SK-N-MC (cell line): ENCODE measurements around the gene ARSG.

Experiments used
- DNase-seq: peaks from one replicate; pipeline ENCODE4 v3.0.0-alpha.2; 2011; ENCODE audit warnings: low read depth, low spot score
- H3K27ac ChIP-seq: fragments of 200-600 bp; sonication (generic); 2 replicates; pipeline ENCODE4 v1.5.1; 2016; ENCODE audit warnings: mixed run types
- H3K36me3 ChIP-seq: fragments of 200-600 bp; sonication (generic); 2 replicates; pipeline ENCODE4 v1.6.1; 2017; ENCODE audit warnings: antibody characterized with exemption, low read length, mixed read lengths; ENCODE audit not compliant: insufficient read depth
- H3K4me3 ChIP-seq: fragments of 200-600 bp; sonication (generic); 2 replicates; pipeline ENCODE4 v1.5.1; 2016
- H3K9ac ChIP-seq: fragments of 200-600 bp; sonication (generic); 2 replicates; pipeline ENCODE4 v1.8.0; 2017; ENCODE audit warnings: mixed run types, mixed read lengths; ENCODE audit not compliant: insufficient read length
- H3K9me3 ChIP-seq: fragments of 200-600 bp; sonication (generic); 2 replicates; pipeline ENCODE4 v1.6.1; 2017; ENCODE audit warnings: low read depth, mild to moderate bottlenecking, antibody characterized with exemption, low read length, moderate library complexity, mixed read lengths
- EZH2 ChIP-seq: fragments of 200-600 bp; sonication (generic); IDR thresholded peaks from one replicate; pipeline ENCODE4 v1.6.1; 2017; ENCODE audit warnings: antibody characterized with exemption
- FOXP2 ChIP-seq: optimal IDR thresholded peaks from 2 replicates; pipeline ENCODE3; 2011; ENCODE audit warnings: mild to moderate bottlenecking, moderate library complexity; ENCODE audit not compliant: insufficient read depth; ENCODE audit errors: extremely low read length, control extremely low read depth
- POLR2AphosphoS5 ChIP-seq: IDR thresholded peaks from 2 replicates; pipeline ENCODE4 v1.6.1; 2012; ENCODE audit warnings: mild to moderate bottlenecking, low read depth, low read length, borderline replicate concordance

The ARSG gene

DNA sequence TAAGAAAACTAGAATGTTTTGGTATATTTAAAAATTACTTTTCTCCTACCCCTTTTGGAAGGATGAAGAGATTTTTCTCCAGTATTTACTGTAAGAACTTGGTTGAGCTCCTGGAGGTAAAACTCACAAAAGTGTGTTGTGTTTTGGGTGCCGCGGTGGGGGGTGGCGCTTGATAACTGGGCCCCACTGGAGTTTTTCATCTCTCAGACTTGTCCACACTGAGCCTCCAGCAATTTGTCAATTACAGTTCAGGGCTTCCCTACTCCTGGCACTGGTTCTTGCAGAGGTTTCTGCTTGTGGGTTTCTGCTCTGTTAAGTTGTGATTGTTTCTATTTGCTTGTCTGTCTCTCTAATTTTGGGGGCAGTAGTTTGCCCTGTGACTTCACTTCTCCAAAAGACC, 126.0 kb downstream of the ARSG start:
- TF ChIP-seq EZH2 (no peak), FOXP2 (no peak), POLR2AphosphoS5 (no peak)
- DNase-seq, result no peak
- no peak overlapping the region for H3K4me3 ChIP-seq

DNA sequence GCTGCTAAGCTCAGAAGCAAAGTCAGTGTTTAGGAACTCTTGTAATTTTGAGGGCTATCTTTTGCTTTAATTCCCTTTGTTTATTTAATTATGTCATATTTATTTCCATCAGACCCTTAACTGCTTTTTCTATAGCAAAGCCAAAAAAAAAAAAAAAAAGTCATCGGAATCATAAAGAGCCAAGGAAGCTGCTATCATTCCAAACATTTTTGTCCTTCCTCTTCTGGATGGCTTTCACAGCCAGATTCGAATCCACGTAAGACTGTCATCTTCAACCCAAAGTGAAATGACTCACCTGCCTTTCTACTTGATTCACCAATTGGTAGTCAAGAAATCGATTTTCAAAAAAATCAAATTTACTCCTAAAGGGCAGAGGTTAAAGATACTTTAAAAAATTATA, 127.6 kb downstream of the ARSG start:
- Histone ChIP-seq H3K9me3 (no peaks in the 10 kb centered on the region), H3K36me3 (no peaks in the 10 kb centered on the region), H3K27ac (no peak overlapping the region), H3K4me3 (no peak overlapping the region), H3K9ac (no peak overlapping the region)
- DNase-seq, result no peak
- TF ChIP-seq EZH2 (no peak), FOXP2 (no peak), POLR2AphosphoS5 (no peak)

More for the DNA sequence above, 126.0 kb downstream of the ARSG start:
- Histone ChIP-seq H3K36me3 (no peaks in the 10 kb centered on the region), H3K9me3 (no peaks in the 10 kb centered on the region), H3K27ac (no peak overlapping the region), H3K9ac (no peak overlapping the region)

GRCh38 chr17:68420065-68420464, 128.8 kb downstream of the ARSG start:
- H3K27ac ChIP-seq, result no peak overlapping the region
- no peak for DNase-seq
- no peak overlapping the region for H3K4me3 ChIP-seq
- no peaks in the 10 kb centered on the region for H3K36me3 ChIP-seq
- no peak overlapping the region for H3K9ac ChIP-seq
- no peaks in the 10 kb centered on the region for H3K9me3 ChIP-seq
- TF ChIP-seq FOXP2 (no peak), POLR2AphosphoS5 (no peak), EZH2 (no peak)

DNA sequence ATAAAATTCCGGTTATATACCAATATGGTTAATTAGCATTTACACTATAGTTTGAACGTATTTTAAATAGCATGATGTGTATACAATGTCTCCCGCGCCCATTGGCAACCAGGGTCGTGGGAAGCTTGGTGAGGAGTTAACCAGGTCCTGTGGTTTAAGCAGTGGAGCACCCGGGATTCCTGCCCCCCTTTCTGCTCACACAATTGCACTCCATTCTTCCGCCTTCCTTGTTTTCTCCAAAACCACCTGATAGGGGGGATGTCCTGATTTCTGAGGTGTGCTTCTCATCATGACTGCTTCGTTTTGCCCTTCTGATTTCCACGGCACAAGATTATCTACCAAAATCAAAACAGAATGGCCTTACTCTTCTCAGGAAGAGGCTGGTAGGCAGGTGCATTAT, 130.2 kb downstream of the ARSG start:
- Histone ChIP-seq H3K36me3 (no peaks in the 10 kb centered on the region), H3K27ac (no peak overlapping the region), H3K9ac (no peak overlapping the region), H3K4me3 (no peak overlapping the region), H3K9me3 (no peaks in the 10 kb centered on the region)
- DNase-seq, result no peak
- TF ChIP-seq FOXP2 (no peak), EZH2 (no peak), POLR2AphosphoS5 (no peak)

- Histone ChIP-seq H3K36me3 (no peaks in the 10 kb centered on the region), H3K4me3 (no peak overlapping the region), H3K9ac (no peak overlapping the region), H3K9me3 (no peaks in the 10 kb centered on the region), H3K27ac (no peak overlapping the region)
- TF ChIP-seq FOXP2, result no peak
- no peak for TF ChIP-seq EZH2
- TF ChIP-seq POLR2AphosphoS5, result no peak
- no peak for DNase-seq
These were observed 131.5 kb downstream of the ARSG start for GRCh38 chr17:68422821-68423220.

DNA sequence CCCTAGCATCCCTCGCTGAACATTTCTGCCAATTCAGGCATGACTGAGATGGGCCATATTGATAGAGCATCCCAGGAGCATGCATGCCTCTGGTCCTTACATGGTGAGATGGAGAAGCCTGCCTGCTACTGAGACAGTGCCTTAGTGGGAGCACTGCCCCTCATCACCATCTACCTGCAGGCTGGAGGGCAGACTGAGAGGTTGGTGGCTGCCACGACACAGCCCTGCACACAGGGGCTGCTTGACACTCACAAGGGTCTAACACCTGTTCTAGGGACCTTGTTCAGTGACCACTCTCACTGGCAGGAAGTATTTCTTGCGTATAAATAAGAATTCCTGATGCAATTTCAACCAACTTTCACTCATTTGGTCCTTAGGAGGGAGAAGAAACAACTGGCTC, 132.0 kb downstream of the ARSG start:
- Histone ChIP-seq H3K36me3 (no peaks in the 10 kb centered on the region), H3K27ac (no peak overlapping the region), H3K9ac (no peak overlapping the region), H3K4me3 (no peak overlapping the region), H3K9me3 (no peaks in the 10 kb centered on the region)
- TF ChIP-seq EZH2 (no peak), FOXP2 (no peak), POLR2AphosphoS5 (no peak)
- DNase-seq, result no peak

DNA sequence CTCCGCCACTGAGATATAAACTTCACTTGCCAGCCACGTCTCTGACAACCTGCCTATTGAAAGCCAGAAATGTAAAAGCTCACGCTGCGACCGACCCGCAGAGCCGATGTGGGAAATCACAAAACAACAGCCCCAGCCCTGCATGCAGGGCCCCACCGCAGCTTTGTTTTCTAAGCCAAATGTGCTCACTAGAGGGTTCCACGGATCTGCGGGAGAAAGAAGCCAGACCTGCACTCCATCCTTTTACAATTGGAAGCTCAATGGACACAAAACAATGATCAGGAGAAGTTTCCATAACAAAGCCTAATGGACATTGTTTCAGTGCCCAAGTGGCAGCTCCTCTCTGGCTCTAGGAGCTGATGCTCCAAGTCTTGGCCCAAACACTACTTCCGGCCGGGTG, 132.9 kb downstream of the ARSG start:
- no peak for DNase-seq
- no peak for TF ChIP-seq EZH2
- TF ChIP-seq POLR2AphosphoS5, result no peak
- no peak for TF ChIP-seq FOXP2
- Histone ChIP-seq H3K4me3 (no peak overlapping the region), H3K36me3 (no peaks in the 10 kb centered on the region), H3K27ac (no peak overlapping the region), H3K9ac (no peak overlapping the region), H3K9me3 (no peaks in the 10 kb centered on the region)

DNA sequence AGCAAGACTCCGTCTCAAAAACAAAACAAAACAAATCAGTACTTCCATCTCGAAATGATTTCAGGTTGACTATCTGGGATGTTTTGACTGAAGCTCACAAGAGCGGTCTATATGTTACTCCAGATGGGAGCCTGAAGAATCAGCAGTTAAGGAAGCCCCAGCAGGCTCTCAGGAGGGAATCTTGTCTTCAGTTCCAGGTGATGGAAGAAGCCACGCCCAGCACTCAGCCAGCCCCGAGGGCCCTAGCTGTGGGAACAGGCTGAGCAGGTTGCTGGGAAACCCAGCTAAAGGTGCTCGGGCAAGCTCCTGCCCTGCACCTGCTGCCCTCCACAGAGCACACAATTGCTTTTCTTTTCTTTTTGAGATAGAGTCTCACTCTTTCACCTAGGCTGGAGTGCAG, 133.6 kb downstream of the ARSG start:
- Histone ChIP-seq H3K9ac (no peak overlapping the region), H3K9me3 (no peaks in the 10 kb centered on the region), H3K36me3 (no peaks in the 10 kb centered on the region), H3K27ac (no peak overlapping the region), H3K4me3 (no peak overlapping the region)
- TF ChIP-seq EZH2 (no peak), POLR2AphosphoS5 (no peak)
- DNase-seq, result no peak

GRCh38 chr17:68425979-68426378, 134.7 kb downstream of the ARSG start:
- H3K9ac ChIP-seq, result no peak overlapping the region
- no peak overlapping the region for H3K4me3 ChIP-seq
- H3K9me3 ChIP-seq, result no peaks in the 10 kb centered on the region
- no peak for DNase-seq
- H3K36me3 ChIP-seq, result no peaks in the 10 kb centered on the region
- no peak overlapping the region for H3K27ac ChIP-seq
- TF ChIP-seq FOXP2, result no peak
- TF ChIP-seq EZH2, result no peak
- no peak for TF ChIP-seq POLR2AphosphoS5
